Kidney glomerular epithelial cell (primary cell): ENCODE data around the gene CAPN1.

Experiments
- DNase-seq: peaks from one replicate; lab custom pipeline; 2025; lab: John Stamatoyannopoulos, UW

The CAPN1 gene

DNA sequence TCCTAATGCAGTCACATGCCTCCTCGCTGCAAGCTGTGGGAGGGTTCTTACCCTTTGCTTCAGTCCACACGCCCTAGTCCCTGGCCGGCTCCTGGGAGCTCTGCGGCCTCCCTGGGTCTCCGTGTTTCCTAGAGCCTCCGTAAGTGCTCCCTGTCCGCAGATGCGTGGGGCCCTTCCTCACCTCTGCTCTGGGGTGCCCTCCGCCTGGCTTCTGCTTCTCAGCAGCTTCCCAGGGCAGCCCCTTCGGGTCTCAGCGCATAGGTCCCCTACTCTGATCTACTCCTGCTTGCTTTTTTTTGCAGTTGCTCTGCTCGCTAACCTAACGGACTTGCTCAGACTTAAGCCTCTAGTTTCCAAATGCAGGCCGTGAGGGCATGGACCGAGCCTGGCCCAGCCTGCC lies 22.4 kb downstream of the CAPN1 start:
- no peak for DNase-seq

DNA sequence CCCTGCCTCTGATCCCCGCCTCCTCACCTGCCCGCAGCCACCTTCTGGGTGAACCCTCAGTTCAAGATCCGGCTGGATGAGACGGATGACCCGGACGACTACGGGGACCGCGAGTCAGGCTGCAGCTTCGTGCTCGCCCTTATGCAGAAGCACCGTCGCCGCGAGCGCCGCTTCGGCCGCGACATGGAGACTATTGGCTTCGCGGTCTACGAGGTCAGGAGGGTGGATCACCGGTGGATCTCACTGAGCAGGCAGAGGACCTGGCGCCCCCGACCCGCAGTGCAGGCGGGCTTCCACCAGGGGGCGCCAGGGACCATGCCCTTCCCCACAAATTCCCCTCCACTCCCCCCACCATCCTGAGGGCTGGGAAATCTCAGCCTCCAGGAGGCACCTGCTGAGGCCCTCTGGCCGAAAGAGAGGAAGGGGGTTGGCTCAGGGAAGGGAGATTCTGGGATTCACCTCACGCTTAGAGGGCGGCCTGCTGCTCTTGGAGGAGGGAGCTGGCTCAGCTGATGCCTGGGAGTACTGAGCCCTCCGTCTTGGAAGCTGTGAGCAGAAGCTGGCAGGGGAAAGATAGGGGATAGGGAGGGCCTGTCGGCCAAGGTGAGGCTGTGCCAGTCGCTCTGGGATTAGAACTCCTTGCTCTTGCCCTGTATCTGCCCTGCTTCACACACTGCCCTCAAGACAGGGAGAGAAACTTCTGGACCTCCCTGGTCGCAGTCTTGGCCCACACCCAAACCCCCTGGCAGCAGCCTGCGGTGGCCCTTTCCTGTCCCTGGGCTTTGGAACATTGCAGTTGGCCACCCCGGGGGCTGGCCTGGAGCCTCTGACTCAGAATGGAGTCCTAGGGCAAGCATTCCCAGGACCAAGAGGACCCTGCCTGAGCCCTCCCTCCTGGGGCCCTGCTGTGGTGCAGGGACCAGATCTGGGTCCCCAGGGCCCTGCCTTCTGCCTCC lies 23.2 kb downstream of the CAPN1 start:
- DNase-seq, result no peak

DNA sequence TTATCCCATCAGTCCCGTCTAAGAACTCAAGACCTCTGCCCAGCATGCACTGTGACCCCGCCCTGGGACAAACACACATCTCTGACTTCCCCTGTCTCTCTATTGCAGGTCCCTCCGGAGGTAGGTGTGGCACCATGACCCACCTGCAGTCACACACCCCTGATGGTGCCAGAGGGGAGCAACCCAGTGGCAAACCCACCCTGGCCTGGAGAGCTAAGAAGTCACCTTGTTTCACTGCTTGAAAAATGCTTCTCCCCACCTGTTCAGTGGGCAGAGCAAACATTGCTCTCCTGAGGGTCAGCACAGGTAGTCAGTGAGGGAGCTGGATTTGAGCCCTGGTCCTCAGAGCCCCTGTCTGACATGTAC lies 23.9 kb downstream of the CAPN1 start:
- DNase-seq, result no peak

DNA sequence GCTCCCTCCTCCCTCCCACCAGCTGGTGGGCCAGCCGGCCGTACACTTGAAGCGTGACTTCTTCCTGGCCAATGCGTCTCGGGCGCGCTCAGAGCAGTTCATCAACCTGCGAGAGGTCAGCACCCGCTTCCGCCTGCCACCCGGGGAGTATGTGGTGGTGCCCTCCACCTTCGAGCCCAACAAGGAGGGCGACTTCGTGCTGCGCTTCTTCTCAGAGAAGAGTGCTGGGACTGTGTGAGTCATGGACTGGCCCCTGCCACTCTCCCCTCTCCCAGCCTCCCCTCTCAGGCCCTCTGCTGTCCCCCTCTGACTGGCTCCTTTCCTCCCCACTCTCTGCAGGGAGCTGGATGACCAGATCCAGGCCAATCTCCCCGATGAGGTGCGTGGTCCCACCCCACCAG lies 24.7 kb downstream of the CAPN1 start:
- no peak for DNase-seq

DNA sequence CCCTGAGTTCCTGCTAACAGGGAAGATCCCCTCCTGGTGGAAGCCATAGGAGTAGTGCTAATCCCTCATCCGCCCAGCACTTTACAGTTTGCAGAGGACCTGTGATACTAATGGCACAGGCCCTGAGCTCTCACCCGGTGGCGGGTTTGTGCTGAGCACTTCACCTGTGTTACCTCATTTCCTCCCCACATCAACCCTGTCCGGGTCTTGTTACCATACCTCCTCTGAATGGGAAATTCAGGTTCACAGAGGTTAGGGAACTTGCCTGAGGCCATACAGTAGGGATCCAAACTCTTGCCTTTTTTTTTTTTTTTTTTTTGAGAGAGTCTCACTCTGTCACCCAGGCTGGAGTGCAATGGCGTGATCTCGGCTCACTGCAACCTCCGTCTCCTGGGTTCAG lies 25.2 kb downstream of the CAPN1 start:
- no peak for DNase-seq

DNA sequence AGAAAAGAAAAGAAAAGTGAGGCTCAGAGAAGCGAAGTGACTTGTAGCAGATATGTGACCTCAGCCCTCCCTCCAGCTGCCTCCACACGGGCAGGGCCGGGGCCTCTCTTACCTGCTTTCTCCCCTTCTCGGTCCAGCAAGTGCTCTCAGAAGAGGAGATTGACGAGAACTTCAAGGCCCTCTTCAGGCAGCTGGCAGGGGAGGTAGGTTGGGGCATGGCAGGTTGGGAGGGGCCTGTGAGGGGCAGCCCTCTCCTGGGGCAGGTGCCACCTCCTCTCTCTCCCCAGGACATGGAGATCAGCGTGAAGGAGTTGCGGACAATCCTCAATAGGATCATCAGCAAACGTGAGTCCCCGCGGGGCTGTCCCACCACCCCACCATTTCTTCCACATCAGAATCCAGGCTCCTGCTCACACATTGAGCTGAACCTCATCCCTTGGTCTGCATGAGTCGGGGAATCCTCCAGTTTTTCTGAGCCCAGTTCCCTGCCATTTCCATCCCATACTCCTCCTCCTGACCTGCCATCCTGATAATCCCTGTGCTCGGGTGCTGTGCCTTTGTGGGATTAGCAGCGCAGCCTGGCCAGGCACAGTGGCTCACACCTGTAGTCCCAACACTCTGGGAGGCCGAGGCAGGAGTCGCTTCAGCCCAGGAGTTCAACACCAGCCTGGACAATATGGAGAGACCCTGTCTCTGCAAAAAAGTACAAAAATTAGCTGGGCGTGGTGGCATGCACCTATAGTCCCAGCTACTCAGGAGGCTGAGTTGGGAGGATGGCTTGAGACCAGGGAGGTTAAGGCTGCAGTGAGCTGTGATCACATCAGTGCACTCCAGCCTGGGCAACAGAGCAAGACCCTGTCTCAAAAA lies 26.4 kb downstream of the CAPN1 start:
- no peak for DNase-seq

DNA sequence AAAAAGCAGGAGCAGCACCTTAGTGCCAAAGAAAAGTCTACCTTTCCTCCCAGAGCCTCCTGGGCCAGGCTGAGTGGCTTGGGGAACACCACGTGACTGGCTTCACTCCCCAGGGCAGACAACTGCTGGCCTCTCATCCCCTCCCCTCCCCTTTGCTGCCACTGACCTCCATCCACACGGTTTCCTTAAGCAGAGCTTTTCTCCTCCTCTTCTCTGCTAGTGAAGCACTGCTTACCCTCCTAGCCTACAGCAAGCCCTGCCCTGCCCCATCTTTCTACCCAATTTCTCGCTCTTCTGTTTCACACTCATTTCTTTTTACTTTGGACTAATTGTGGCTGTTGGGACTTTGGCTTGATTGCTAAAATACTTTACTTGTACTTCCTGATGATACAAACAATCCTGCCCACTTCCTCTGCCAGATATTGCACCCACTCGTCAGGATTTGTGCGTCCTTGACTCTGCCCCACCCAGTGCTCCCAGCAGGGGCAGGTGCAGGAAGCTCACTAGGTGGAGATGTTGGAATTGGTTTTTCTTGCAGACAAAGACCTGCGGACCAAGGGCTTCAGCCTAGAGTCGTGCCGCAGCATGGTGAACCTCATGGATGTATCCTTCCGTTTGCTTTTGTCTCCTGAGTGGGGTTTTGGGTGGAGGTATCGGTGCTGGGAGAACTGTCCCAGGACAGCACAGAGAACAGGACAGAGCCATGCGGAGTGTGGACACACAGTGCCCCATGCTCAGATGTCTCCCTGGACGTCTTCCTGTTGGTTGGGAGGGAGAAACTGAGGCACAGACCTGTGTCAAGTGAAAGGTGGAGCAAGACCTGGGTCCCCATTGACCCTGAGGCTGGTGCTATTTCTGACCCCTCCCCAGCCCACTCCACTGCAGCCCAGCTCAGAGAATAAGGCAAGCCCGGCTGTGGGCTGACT lies 27.3 kb downstream of the CAPN1 start:
- DNase-seq, result no peak

DNA sequence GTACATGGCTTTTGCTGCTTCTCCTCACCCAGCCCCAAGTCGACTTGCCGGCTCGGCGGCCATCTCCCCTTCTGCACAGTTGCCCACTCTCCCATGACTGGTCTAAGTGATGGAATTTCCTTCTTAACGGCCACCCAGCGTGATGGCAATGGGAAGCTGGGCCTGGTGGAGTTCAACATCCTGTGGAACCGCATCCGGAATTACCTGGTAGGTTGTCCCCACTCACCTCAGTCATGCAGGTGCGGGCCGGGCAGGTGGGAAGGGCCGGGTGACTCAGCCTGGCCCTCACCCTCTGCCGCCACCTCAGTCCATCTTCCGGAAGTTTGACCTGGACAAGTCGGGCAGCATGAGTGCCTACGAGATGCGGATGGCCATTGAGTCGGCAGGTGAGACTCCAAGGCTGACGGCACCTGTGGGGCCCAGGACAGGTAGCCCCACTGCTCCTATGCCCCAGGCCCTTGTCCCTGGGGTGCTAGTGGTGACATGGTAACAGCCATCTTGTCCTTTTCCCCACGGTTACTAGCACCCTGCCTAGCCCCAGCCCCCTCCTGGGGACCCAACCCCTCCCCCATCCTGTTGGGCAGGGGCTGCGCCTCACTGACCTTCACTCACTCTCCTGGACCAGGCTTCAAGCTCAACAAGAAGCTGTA lies 28.1 kb downstream of the CAPN1 start:
- no peak for DNase-seq

DNA sequence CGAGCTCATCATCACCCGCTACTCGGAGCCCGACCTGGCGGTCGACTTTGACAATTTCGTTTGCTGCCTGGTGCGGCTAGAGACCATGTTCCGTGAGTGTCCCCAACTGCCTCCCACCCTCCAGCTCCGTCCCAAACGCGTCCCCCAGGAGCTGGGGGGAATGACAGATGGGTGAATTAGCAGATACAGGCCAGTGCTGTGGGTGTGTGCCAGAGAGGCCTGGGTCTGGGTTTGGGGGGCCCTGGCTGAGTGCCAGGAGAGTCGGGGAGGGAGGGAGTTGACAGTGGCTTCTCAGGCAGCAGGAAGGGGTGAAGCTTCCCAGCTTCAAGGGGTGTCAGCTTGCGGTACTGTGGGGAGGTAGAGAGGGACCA lies 28.6 kb downstream of the CAPN1 start:
- DNase-seq, result no peak

DNA sequence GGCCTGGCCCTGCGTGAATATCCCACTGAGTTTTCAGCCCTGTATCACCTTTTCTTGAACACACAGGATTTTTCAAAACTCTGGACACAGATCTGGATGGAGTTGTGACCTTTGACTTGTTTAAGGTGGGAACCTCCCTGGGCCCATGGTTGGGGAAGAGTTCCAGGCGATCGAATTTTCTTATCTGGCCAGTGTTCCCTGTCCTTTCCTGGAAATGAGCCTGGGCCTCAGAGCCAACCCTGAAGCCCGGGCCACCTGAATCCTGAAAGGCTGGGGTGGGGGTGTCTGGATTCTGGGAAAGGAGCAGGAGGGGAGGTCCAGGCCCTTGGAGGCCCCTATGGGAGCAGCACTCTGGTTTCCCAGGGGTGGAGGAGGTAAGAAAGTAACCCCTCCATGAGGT lies 29.0 kb downstream of the CAPN1 start:
- no peak for DNase-seq

DNA sequence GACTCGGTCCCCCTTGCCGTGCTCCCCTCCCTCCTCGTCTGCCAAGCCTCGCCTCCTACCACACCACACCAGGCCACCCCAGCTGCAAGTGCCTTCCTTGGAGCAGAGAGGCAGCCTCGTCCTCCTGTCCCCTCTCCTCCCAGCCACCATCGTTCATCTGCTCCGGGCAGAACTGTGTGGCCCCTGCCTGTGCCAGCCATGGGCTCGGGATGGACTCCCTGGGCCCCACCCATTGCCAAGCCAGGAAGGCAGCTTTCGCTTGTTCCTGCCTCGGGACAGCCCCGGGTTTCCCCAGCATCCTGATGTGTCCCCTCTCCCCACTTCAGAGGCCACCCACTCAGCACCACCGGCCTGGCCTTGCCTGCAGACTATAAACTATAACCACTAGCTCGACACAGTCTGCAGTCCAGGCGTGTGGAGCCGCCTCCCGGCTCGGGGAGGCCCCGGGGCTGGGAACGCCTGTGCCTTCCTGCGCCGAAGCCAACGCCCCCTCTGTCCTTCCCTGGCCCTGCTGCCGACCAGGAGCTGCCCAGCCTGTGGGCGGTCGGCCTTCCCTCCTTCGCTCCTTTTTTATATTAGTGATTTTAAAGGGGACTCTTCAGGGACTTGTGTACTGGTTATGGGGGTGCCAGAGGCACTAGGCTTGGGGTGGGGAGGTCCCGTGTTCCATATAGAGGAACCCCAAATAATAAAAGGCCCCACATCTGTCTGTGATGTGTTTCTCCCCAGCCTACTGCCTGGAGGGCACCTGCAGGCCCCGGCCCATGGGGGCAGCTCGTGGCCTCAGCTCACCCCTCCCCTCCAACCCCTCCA lies 29.8 kb downstream of the CAPN1 start:
- no peak for DNase-seq

DNA sequence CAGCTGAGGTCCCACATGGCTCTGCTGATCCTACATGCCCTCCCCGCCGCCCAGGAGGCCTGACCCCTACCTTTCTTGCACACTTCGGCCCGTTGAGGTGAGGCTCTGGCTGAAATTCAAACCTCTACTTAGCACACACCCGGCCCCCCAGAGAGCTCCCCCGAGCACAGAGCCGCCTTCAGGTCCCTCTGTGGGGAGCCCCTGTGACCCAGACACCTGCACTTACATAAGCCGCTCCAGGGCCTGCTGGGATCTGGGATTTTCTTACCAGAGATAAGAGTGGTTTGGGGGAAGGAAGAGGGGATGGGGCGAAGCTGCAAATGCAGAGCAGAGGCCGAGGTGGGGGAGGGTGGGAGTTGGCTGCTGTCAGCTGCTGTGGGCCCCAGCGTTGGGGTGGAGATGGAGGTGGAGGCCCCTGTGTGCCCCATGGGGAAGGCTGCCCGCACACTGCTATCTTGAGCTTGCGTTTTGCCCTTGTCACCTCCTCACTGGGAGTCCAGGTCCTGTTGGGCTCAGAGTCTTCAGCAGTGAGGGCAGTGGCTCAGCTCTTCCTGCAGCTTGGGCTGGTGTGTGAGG lies 30.6 kb downstream of the CAPN1 start:
- DNase-seq, result no peak

DNA sequence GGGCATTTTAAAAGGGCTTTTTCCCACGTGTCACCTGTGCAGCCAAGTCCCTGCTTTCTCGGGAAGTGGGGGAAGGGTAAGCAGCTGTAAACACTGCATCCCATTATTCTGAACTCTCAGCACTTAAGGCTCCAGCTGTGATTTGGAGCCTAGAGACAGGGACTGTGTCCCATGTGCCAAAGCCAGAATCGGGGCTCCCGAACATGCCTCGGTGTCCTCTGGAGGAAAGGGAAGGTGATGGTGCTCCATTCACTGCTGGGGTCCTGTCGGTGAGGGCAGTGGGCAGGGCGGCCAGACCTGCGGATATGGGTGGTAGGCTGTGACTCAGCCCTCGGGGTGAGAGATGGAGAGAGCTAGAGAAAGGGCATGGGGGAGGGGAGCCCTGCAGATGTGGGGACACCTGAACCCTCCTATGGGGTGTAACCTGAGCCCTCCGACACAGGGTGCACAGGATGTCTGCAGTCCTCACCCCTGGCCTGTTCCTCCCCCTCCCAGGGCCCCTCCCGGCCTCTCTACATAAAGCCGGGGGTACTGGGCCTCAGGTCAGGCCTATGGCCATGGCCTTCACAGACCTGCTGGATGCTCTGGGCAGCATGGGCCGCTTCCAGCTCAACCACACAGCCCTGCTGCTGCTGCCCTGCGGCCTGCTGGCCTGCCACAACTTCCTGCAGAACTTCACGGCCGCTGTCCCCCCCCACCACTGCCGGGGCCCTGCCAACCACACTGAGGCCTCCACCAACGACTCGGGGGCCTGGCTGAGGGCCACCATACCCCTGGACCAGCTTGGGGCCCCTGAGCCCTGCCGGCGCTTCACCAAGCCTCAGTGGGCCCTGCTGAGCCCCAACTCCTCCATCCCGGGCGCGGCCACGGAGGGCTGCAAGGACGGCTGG lies 31.8 kb downstream of the CAPN1 start:
- no peak for DNase-seq

DNA sequence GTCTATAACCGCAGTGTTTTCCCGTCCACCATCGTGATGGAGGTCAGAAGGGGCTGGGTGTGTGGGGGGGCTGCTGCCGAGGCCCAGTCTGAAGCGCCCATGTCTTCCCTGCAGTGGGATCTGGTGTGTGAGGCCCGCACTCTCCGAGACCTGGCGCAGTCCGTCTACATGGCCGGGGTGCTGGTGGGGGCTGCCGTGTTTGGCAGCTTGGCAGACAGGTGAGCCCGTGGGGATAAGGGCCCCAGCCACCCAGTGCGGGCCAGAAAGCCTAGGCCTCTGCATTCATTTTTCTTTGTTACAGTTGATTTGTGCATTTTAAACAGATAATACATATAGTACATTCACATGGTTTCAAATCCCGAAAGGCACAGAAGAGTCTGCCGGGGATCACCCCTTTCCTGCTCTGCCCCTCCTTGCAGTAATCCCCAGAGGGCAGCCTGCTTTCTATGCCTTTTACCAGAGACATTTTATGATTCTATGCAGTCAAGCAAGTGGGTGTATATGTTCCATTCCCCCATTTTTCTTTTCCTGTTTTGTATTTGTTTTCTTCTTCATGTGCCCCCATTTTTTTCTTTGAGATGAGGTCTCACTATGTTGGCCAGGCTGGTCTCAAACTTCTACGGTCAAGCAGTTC lies 32.6 kb downstream of the CAPN1 start:
- DNase-seq, result no peak

DNA sequence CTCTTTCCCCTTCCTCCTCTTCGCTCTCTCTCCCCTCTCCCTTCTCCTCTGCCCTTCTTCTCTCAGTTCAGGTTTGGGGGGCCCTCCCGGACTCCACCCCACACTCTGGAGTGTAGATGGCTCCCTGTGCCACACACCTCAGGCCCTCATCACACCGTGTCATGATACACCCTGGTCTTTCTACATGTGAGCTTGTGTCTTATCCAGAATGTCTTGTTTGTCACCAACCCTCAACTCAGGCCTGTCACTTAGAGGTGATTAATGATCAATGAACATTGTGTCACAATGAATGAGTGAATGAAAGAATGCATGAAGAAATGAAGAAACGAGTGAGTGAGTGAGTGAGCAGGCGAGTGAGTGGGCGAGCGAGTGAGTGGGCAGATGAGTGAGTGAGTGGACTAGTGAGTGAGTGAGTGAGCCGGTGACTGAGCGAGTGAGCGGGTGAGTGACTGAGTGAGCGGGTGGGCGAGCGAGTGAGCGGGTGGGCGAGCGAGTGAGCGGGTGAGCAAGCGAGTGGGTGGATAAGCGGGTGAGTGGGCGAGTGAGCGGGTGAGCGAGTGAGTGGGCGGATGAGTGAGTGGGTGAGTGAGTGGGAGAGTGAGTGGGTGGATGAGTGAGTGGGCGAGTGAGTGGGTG lies 33.8 kb downstream of the CAPN1 start:
- DNase-seq, result no peak

DNA sequence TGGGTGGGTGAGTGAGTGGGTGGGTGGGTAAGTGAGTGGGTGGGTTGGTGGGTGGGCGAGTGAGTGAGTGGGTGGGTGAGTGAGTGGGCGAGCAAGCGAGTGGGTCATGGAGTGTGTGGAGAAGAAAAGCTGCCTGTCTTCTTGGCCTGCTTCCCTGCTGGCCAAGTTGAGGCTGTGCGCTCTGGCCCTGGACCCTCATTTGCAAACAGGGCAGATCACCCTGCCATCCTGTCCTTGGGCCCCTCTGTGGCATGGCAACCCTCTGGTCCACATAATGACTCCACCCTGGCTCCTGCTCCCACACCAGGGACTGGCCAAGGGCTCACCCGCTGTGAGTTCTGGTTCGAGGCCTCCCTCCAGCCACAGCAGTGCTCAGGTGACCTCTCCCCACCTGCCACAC lies 35.1 kb downstream of the CAPN1 start:
- DNase-seq, result no peak

DNA sequence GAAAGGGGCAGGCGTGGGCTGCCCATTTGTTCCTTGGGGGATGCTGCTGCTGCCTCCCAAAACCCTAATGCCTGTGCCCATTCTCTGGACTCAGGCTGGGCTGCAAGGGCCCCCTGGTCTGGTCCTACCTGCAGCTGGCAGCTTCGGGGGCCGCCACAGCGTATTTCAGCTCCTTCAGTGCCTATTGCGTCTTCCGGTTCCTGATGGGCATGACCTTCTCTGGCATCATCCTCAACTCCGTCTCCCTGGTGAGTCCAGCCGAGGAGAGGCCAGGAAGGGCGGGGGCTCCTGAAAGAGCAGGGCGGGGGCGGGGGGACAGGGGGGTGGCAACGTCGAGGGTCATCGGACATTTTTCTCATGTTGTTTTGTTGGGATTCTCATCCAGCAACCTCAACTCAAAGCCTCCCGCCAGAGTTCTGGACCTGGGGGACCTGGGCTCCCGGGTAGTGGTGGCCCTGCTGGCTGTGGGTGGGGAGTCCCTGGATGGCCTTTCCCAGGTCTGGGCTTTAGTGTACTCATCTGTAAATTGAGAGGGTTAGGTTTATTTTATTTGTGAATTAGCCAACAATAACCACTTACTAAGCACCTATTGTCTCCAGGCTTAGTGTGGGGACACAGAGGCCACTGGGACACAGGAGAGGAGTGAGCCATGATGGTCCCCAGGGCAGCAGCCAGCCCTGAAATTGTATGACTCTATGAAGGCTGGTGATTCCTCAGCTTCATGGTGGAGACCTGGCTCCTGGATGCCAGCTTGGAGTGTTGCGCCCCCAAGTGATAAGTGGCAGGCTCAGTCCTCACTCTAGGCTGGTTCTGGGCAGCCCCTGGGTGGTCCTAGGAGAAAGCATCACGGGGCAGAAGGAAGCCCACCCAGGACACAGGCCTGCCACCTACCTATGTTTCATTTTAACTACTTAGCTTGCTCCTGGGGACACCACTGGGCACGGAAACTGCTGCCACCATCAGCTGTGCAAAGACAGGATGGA lies 36.0 kb downstream of the CAPN1 start:
- no peak for DNase-seq
